Measurements from ENCODE around the gene ZNF668.

DNA sequence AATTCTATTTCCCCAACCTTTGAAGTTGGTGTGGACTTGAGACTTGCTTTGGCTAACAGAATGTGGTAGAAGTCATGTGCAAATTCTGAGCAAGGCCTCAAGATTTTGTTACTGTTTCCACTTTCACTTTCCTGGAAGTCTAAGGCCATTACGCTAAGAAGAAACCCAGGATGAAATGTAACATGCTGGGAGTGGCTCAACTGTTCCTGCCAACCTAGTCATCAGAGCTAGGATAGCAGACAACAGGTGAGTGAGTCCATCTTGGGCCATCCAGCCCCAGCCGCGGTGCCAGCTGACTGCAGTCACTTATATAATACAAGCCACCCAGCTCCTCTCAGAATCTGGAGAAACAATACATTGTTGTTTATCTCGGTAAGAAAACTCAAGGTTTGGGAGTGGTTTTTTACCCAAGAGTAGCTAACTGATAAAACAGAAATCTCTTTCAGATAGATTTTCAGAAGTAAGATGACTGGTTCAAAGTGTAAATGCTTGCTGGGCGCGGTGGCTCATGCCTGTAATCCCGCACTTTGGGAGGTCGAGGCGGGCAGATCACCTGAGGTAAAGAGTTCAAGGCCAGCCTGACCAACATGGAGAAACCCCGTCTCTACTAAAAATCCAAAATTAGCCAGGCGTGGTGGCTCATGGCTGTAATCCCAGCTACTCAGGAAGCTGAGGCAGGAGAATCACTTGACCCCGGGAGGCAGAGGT lies 51.3 kb downstream of the ZNF668 start:
- TF ChIP-seq CTCF (IDR thresholded peaks at IDR 0.05) = no peak
- no peak for TF ChIP-seq EZH2 (IDR thresholded peaks at IDR 0.05; ENCODE audit: borderline replicate concordance, insufficient read depth, low read depth, low read length, poor library complexity, severe bottlenecking)
